Measurements from ENCODE around the gene SNAPC2.

SNAPC2 gene

GRCh38 chr19:7919610-7920518 lies at the start of gene SNAPC2:
Gene SNAPC2, plus strand, starts transcription at chr19:7920338. Its CDS starts 29 bp downstream, at chr19:7920367.
- peak; percentile 71 to 76 for ATAC-seq

- ATAC-seq = no peak
Observed at GRCh38 chr19:7870571-7871436, 49.3 kb upstream of the SNAPC2 start.

- no peak for ATAC-seq
Observed at GRCh38 chr19:7871437-7872305, 48.5 kb upstream of the SNAPC2 start.

- no peak for ATAC-seq
Observed at GRCh38 chr19:7872306-7873204, 47.6 kb upstream of the SNAPC2 start.

- no peak for ATAC-seq
Observed at GRCh38 chr19:7873304-7874075, 46.6 kb upstream of the SNAPC2 start.

- ATAC-seq = no peak
Observed at GRCh38 chr19:7874076-7874896, 45.9 kb upstream of the SNAPC2 start, which contains the start of gene PRR36. Gene PRR36, minus strand, starts transcription at chr19:7874390. Its CDS starts 701 bp downstream, at chr19:7873689.

- ATAC-seq = no peak
Observed at GRCh38 chr19:7874897-7875273, 45.3 kb upstream of the SNAPC2 start.

- no peak for ATAC-seq
Observed at GRCh38 chr19:7877249-7877836, 42.8 kb upstream of the SNAPC2 start.

- ATAC-seq = no peak
Observed at GRCh38 chr19:7879111-7879807, 40.9 kb upstream of the SNAPC2 start.

GRCh38 chr19:7879836-7880235 lies 40.3 kb upstream of the SNAPC2 start:
- no peak for ATAC-seq

- no peak for ATAC-seq
Observed at GRCh38 chr19:7881910-7882309, 38.2 kb upstream of the SNAPC2 start.

GRCh38 chr19:7883105-7883504 lies 37.0 kb upstream of the SNAPC2 start:
- no peak for ATAC-seq

GRCh38 chr19:7883796-7884570 lies 36.2 kb upstream of the SNAPC2 start:
- no peak for ATAC-seq

- ATAC-seq = no peak
Observed at GRCh38 chr19:7885818-7886217, 34.3 kb upstream of the SNAPC2 start.

- ATAC-seq = no peak
Observed at GRCh38 chr19:7887408-7888144, 32.6 kb upstream of the SNAPC2 start.

GRCh38 chr19:7888145-7888825 lies 31.9 kb upstream of the SNAPC2 start, which contains the start of gene LRRC8E:
Gene LRRC8E, plus strand, starts transcription at chr19:7888510. Its CDS starts 7,094 bp downstream, at chr19:7895604.
- peak; percentile 76 to 78 for ATAC-seq

Measured in activated CD4-positive, CD25-positive, alpha-beta regulatory T cell treated with anti-CD3 and anti-CD28 coated beads, Interleukin-2, amount 50 U/mL, for 24 hours (primary cell).